Left lung (tissue), 10 donors: ENCODE measurements around the gene SIDT1. TPM values are rescaled to one million over a fixed set of nuclear protein-coding genes. Genes with fewer than 3 reads are reported as not detected.

ENCODE experiments used
- ATAC-seq: fragments of 200-7000 bp; cut with Tn5 transposase; one replicate; pipeline ENCODE4 v1.9.1; 2020; ENCODE audit warnings: moderate library complexity
- DNase-seq, 4 donors: peaks; one replicate each; pipeline ENCODE4 v3.0.0-alpha.2; 2013 to 2020
- H3K27ac ChIP-seq, 2 donors: fragments of 200-600 bp; sonication (generic) in 1 of 2; one replicate each; pipeline versions ENCODE4 v1.5.0 to v1.8.0; 2020 to 2021
- H3K27me3 ChIP-seq, 2 donors: fragments of 200-600 bp; sonication (generic) in 1 of 2; one replicate each; pipeline versions ENCODE4 v1.5.0 to v1.8.0; 2020 to 2021
- H3K36me3 ChIP-seq, 2 donors: fragments of 200-600 bp; sonication (generic) in 1 of 2; one replicate each; pipeline versions ENCODE4 v1.5.0 to v1.8.0; 2020 to 2021
- H3K4me1 ChIP-seq, 2 donors: fragments of 200-600 bp; one replicate each; pipeline ENCODE4 v1.8.0; 2021
- H3K4me3 ChIP-seq, 2 donors: fragments of 200-600 bp; sonication (generic) in 1 of 2; one replicate each; pipeline versions ENCODE4 v1.5.0 to v1.8.0; 2020 to 2021; ENCODE audit warnings: mild to moderate bottlenecking in 1 of 2
- H3K9me3 ChIP-seq, 2 donors: fragments of 200-600 bp; sonication (generic) in 1 of 2; one replicate each; pipeline versions ENCODE4 v1.5.0 to v1.8.0; 2020 to 2021
- intact Hi-C, 2 donors: fragments of 100-400 bp; cut with DNase I; formaldehyde crosslinking; loops; one replicate each; pipeline versions ENCODE4 v1.11.2 to v1.14.2; 2022
- polyA plus RNA-seq, 6 donors: library from polyadenylated mRNA; unstranded; fragments of 120-200 nt; gene quantifications; one replicate each; pipeline ENCODE4 v1.2.1, GENCODE V29; 2013; ENCODE audit not compliant: insufficient read length in 6 of 6
- total RNA-seq, 2 donors: library from RNA; stranded (reverse); fragmentation: NEBNext Ultra II Directional; extraction: Animal tissue kit (Norgen Biotek cat#: 25700); gene quantifications; one replicate each; pipeline ENCODE4 v1.2.1, GENCODE V29; 2021
- TF ChIP-seq, protein P1 (sequence below), 2 donors: fragments of 200-600 bp; sonication (generic) in 1 of 2; IDR thresholded peaks; one replicate each; pipeline versions ENCODE4 v1.5.0 to v1.8.0; 2021; ENCODE audit warnings: antibody characterized with exemption in 2 of 2
- donor health status: DM: no; HTN: yes; CAD: no.
- donor health status: DM: no; HTN: no; CAD: no.

Gene SIDT1
- total and polyA plus RNA-seq, 8 donors = 1.8 to 4.7 (median 2.7) TPM

DNA sequence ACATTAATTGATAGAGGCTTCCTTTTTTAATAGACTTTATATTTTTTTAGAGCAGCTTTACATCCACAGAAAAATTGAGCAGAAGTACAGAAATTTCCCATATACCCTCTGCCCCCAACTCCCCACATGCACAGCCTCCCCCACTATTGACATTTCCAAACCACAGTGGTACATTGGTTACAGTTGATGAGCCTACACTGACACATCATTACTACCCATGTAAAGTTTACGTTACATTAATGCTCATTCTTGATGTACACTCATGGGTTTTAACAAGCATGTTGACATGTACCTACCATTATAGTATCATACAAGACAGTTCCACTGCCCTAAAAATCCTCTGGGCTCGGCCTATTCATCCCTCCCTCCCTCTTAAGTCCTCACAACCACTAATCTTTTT lies 85.4 kb downstream of the SIDT1 start:
- no peak overlapping the region for H3K27ac ChIP-seq
- H3K9me3 ChIP-seq = no peaks in the 10 kb centered on the region
- no peak overlapping the region for H3K4me3 ChIP-seq
- H3K27me3 ChIP-seq = no peaks in the 10 kb centered on the region
- DNase-seq (no peak), ATAC-seq (no peak)
- H3K36me3 ChIP-seq = no peaks in the 10 kb centered on the region
- TF ChIP-seq, protein P1, sequence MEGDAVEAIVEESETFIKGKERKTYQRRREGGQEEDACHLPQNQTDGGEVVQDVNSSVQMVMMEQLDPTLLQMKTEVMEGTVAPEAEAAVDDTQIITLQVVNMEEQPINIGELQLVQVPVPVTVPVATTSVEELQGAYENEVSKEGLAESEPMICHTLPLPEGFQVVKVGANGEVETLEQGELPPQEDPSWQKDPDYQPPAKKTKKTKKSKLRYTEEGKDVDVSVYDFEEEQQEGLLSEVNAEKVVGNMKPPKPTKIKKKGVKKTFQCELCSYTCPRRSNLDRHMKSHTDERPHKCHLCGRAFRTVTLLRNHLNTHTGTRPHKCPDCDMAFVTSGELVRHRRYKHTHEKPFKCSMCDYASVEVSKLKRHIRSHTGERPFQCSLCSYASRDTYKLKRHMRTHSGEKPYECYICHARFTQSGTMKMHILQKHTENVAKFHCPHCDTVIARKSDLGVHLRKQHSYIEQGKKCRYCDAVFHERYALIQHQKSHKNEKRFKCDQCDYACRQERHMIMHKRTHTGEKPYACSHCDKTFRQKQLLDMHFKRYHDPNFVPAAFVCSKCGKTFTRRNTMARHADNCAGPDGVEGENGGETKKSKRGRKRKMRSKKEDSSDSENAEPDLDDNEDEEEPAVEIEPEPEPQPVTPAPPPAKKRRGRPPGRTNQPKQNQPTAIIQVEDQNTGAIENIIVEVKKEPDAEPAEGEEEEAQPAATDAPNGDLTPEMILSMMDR (IDR thresholded peaks at IDR 0.05) = no peak
- intact Hi-C loops = loop anchor here in 1 of 2 donors (10.0 kb wide), 1 partner anchor 123 kb away; no protein-coding TSS in a partner anchor
- peaks cover 0 to 9% of the 10 kb centered on the region in 2 donors for H3K4me1 ChIP-seq

DNA sequence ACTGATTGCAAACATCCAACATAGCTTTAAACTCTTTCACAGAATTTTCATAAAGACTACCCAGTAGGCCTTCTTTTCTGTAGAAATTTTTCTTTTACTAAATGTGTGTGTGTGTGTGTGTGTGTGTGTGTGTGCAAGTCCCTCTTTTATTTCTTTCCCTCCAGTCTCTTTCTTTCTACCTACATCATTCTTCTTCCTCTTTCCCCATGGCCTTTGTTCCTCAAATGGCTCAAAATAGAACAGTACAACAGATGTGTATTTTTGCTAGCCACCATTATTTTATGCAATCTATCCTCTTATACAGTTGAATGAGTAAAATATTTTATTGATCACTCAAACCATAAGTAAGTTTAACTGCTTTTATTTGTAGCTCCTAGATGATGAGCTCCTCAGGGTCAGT lies 87.7 kb downstream of the SIDT1 start:
- H3K4me1 ChIP-seq = peaks cover 0 to 3% of the 10 kb centered on the region in 2 donors
- H3K9me3 ChIP-seq = no peaks in the 10 kb centered on the region
- H3K4me3 ChIP-seq = no peak overlapping the region
- intact Hi-C loops = no loop called here
- DNase-seq (no peak), ATAC-seq (no peak)
- TF ChIP-seq, protein P1 (IDR thresholded peaks at IDR 0.05) = no peak
- H3K36me3 ChIP-seq = no peaks in the 10 kb centered on the region
- no peaks in the 10 kb centered on the region for H3K27me3 ChIP-seq
- H3K27ac ChIP-seq = no peak overlapping the region

DNA sequence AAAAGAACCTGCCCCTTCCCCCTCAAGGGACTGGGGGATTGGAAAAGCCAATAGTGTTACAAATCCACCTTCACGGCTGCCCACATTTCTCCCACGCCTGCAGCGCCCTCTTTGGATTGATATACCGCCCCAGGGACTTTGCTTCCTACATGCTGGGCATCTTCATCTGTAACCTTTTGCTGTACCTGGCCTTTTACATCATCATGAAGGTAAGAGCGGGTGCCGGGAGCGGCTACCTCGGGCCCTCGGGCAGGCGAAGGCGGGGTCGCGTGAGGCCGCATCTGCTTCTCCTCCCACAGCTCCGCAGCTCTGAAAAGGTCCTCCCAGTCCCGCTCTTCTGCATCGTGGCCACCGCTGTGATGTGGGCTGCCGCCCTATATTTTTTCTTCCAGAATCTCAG lies 91.0 kb downstream of the SIDT1 start:
- H3K4me1 ChIP-seq = peaks cover 3 to 13% of the 10 kb centered on the region in 2 donors
- DNase-seq (no peak), ATAC-seq (no peak)
- no peaks in the 10 kb centered on the region for H3K27me3 ChIP-seq
- no peak overlapping the region for H3K27ac ChIP-seq
- H3K4me3 ChIP-seq = no peak overlapping the region
- intact Hi-C loops = no loop called here
- H3K9me3 ChIP-seq = no peaks in the 10 kb centered on the region
- peaks cover 0 to 4% of the 10 kb centered on the region in 2 donors for H3K36me3 ChIP-seq
- TF ChIP-seq, protein P1 (IDR thresholded peaks at IDR 0.05) = no peak

DNA sequence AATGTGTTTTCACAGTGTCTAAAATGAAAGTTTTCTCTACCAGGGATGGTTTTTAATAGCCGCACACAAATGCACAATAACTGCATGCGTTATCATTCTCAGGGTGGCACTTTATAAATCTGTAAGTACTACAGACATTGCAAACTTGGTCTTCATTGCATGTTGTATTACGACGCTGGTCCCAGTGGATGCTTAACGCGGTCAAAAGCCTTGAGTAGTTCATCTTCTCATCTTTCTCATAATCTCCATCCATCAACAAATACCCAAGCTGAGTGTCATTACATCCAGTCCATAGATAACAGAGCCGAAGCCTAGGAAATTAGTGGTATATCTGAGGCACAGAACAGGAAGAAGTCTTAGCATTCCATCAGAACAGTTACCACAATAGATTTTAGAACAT lies 91.5 kb downstream of the SIDT1 start:
- DNase-seq = no peak

DNA sequence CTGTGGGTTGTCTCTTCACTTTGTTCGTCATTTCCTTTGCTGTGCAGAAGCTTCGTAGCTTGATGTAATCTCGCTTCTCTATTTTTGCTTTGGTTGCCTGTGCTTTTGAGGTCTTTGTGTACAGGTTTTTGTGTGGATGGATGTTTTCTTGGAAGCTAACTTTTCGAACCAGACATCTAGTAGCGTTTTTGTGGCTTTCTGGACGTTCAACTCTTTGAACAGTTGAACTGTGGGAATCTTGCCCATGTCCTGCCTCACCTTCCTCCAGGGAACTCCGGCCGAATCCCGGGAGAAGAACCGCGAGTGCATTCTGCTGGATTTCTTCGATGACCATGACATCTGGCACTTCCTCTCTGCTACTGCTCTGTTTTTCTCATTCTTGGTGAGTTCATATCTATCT lies 93.5 kb downstream of the SIDT1 start:
- no peak overlapping the region for H3K27ac ChIP-seq
- no peaks in the 10 kb centered on the region for H3K9me3 ChIP-seq
- ATAC-seq (no peak), DNase-seq (no peak)
- H3K4me1 ChIP-seq = peaks cover 3 to 12% of the 10 kb centered on the region in 2 donors
- H3K27me3 ChIP-seq = no peaks in the 10 kb centered on the region
- H3K4me3 ChIP-seq = no peak overlapping the region
- TF ChIP-seq, protein P1 (IDR thresholded peaks at IDR 0.05) = no peak
- H3K36me3 ChIP-seq = peaks cover 0 to 4% of the 10 kb centered on the region in 2 donors
- intact Hi-C loops = no loop called here

More for the DNA sequence above, 91.5 kb downstream of the SIDT1 start:
- no peak overlapping the region for H3K4me3 ChIP-seq
- no peaks in the 10 kb centered on the region for H3K9me3 ChIP-seq
- intact Hi-C loops = no loop called here
- peaks cover 0 to 4% of the 10 kb centered on the region in 2 donors for H3K36me3 ChIP-seq
- TF ChIP-seq, protein P1 (IDR thresholded peaks at IDR 0.05) = no peak
- H3K4me1 ChIP-seq = peaks cover 3 to 13% of the 10 kb centered on the region in 2 donors
- ATAC-seq = no peak
- H3K27me3 ChIP-seq = no peaks in the 10 kb centered on the region
- H3K27ac ChIP-seq = no peak overlapping the region
